HG03280 (cell line): ENCODE data around the gene NOVA2.

ENCODE experiments used
- ATAC-seq: cut with Tn5 transposase; IDR thresholded peaks from one replicate; pipeline ENCODE4 v1.9.1; 2021; ENCODE audit warnings: mild to moderate bottlenecking, moderate library complexity; ENCODE audit not compliant: unreplicated experiment

NOVA2 gene

DNA sequence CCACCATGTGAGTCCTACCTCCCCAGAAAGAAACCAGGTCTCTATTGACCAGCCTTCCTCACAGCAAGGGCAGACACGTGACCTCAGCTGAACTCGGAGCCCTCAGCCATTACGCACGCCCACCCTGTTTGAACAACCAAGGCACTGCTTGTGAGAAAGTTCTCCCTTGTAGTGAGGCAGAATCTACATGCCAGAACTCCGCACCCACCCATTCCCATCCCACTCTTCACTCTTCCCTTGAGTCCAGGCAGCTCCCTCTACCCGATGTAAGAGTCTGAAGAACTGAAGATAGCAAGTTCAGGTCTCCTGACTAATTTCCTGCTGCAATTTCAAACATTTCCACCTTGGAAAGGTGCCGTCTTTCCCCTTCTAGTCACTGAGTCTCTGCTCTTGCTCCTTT is 6.4 kb downstream of the NOVA2 start:
- ATAC-seq, result no peak

- no peak for ATAC-seq
These were observed 11.6 kb downstream of the NOVA2 start for GRCh38 chr19:45962021-45962420.

- ATAC-seq, result no peak
These were observed 12.9 kb downstream of the NOVA2 start for GRCh38 chr19:45960595-45961235.

DNA sequence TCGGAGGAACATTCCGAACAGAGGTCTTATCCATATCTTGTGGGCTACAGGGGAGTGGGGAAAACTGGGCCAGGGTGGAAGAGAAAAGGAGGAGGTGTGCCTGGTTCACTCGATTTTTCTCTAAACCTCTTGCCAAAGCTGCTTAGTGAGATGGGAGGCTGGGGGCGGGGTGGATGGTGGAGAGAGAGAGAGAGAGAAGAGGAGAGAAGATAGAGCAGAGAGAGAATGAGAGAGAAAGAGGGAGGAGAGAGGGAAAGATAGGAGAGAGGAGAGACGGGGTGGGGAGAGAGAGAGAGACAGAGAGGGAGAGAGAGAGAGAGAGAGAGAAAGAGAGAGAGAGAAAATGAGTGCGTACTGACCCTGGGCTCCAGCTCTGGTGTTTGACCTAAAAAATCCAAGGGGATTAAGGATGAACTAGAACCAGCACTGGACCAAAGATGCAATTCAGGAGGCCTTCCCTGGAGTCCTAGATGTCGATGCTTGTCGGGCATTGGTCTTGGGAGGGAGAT is 14.1 kb downstream of the NOVA2 start:
- ATAC-seq, result no peak

- no peak for ATAC-seq
These were observed 14.7 kb downstream of the NOVA2 start for GRCh38 chr19:45958769-45959516.

DNA sequence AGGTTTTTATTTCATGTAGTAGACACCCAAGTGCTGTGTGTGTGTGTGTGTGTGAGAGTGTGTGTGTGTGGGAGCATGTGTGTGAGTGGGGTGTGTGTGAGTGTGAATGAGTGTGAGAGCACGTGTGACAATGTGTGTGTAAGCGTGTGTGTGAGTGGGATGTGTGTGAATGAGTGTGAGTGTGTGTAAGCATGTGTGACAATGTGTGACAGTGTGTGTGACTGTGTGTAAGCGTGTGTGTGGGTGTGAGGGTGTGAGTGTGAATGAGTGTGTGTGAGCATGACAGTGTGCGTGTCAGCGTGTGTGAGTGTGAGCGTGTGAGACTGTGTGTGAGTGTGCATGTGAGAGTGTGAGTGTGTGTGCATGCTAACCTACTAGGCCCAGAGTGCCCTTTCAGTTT is 15.3 kb downstream of the NOVA2 start:
- ATAC-seq, result no peak

DNA sequence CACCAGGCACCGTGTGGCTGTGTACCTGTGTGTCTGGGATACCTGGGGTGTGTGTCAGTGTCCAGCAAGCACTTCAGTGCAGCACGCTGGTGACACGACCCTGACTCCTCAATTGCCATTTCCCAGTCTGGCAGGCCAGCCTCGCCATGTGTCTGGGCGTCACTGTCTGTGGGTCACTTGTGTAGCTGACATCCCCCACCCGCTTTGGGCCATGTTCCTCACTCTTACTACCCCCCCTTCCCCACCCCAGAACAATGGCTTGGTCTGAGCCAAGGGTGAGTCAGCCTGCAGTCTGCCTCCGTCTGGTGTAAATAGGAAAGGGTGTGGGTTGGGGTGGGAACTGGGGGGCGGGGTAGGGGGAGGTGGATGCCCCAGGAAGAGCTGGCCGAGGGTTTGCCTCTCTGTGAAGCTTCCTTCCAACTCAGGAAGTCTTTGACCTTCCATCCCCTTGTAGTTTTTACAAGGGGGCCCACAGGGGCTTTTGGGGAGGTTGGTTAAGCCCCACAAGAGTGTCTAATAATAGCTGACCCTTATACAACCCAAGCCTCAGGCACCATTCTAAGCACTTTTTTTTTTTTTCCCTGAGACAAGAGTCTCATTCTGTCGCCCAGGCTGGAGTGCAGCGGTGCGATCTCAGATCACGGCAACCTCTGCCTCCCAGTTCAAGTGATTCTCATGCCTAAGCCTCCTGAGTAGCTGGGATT is 17.6 kb downstream of the NOVA2 start:
- no peak for ATAC-seq

- no peak for ATAC-seq
These were observed 19.5 kb downstream of the NOVA2 start for GRCh38 chr19:45954156-45954555.

GRCh38 chr19:45953676-45954075 is 20.0 kb downstream of the NOVA2 start:
- ATAC-seq, result no peak

GRCh38 chr19:45952686-45953505 is 20.8 kb downstream of the NOVA2 start:
- no peak for ATAC-seq

GRCh38 chr19:45952341-45952685 is 21.4 kb downstream of the NOVA2 start:
- no peak for ATAC-seq

DNA sequence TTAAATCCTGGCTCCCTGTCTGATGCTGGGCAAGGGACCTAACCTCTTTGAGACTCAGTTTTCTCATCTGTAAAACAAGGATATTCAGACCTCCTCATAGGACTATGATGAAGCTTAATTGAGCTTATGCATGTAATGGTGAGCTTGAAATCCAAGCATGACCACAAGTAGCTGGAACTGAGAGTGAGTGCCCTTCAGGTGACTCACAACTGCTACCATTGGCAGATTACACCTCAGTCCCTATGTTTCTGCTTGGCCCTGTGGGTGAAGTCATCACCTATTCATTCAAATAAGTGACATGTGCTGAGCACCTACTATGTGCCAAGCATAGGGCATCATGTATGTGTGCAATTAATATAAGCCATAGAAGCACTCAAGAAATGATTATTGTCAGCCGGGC is 25.7 kb downstream of the NOVA2 start:
- ATAC-seq, result no peak

DNA sequence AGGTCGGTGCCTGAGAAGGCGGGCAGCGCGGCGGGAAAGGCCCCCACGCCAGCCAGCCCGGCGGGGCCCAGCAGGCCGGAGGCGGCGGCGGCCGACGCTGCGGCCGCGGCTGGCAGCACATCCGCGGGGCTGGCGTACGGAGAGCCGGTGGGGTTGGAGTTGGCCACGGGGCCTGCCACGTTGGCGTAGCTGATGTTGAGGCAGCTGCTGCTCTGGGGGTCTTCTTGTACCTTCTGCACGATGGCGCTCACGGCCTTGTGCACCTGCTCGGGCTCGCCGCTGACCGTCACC is 33.2 kb downstream of the NOVA2 start:
- ATAC-seq, result no peak

- ATAC-seq, result no peak
These were observed 33.7 kb downstream of the NOVA2 start for GRCh38 chr19:45939792-45940514.

DNA sequence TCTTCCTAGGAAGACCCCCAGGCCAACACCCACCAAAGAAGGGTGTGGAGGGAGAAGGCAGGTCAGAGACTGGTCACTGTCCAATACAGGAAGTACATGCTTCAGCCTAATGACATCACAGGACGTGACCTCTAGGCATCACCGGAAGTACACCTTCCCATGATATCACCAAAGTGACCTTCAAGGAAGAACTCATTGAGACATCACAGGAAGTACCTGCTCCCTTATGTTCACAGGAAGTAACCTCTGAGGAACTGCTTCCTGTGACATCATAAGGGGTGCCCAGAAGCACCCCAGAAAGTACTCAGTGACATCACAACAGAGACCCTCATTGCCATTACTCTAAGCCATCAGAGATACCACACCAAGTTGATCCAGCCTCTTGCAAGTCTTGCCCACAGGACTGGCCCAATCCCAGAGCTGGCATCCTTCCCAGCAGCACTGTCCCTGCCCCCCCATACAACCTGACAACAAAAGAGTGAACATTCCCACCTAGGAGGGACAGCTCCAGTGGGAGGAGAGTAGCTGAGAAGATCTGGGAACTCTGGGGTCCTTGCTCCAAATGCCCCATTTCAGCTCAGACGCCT is 34.8 kb downstream of the NOVA2 start:
- no peak for ATAC-seq

DNA sequence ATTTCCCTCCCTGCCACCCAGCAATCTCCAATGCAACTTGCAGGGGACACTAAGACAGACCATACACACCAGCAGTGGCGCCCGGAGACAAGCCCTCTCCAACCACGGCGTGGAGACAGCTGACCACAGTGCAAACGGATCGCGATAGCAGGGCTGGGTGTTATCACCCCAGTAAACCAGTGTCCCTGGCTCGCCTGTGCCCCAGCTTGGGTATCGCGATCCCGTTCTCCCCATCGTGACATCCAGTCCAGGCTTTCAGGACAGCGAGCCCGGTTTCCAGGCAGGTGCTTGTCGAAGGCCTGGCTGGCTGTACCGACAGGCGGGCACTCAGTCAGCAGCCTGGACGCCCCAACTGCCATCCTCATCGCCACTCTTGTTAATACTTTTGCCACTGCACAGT is 38.4 kb downstream of the NOVA2 start:
- ATAC-seq, result no peak

DNA sequence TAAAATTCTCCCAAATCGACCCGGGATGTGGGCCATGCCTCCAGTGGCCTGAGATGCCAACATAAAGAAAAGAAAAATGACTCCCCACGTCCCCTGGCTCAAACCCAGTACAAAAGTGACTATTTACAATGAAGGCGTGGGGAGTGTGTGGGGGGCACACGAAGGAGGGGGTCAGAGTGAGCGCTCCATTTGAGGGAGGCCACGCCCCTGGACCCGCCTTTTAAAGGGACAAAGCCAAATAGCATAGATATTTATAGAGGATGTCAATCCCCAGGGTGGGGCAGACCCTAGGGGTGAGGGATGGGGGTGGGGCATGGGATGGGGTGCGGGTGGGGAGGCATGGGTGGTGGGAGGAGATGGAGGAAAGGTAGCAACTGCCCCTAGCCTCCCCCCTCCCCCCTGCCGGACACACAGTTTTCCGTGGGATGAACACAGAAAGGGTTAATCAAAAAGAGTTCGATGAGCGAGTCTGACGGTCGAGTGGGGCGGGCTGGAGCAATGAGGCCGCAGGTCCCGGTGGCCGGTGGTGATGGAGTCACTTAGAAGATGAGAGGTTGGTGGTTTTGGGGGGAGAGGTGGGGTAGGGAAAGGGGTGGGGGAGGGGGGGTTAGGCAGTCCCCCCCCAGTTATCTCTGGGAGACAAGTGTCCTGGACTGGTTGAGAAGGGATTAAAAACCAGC is 39.0 kb downstream of the NOVA2 start:
- ATAC-seq, result no peak

DNA sequence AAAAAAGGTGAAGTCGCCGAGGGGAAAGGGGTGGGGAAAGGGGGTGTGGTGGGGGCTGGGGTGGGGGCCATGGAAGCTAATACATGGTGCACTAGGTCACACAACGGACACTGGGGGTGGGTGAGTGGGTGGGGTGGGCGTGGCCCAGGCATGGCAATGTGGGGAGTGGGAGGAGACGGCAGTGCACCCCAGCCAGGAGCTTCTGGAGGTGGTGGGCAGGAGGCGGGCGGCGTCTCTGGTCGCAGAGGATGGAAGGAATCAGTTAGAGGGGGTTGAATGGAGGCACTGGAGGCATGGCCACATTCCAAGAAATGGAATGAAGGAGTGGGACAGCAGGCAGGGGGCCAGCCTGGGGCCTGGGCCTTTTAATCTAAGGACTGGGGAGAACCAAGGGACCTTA is 39.9 kb downstream of the NOVA2 start:
- ATAC-seq, result no peak

GRCh38 chr19:45931055-45931454 is 42.6 kb downstream of the NOVA2 start:
- no peak for ATAC-seq

DNA sequence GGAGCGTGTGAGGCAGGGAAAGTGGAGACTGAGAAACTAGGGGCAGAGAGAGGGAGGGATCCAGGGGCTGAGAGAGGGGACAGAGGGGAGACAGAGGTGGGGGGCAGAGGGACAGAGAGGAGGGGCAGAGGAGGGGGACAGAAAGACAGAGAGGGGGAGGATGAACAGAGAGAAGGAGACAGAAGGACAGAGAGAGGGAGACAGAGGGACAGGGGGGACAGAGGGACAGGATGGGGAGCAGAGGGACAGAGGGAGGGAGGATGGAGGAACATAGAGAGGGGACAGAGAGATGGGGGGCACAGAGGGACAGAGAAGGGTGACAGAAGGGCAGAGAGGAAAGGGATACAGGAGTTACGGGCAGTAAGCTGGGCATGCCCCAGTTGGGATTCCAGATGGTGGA is 44.4 kb downstream of the NOVA2 start:
- no peak for ATAC-seq
